GM18520 (cell line): ENCODE measurements around the gene AARS2.
A peak's percentile ranks its signal among the peaks of the same experiment; 100 is the strongest.

Source experiments
- ATAC-seq: cut with Tn5 transposase; IDR thresholded peaks from one replicate; pipeline ENCODE4 v1.9.1; 2021; ENCODE audit not compliant: unreplicated experiment

Gene AARS2

GRCh38 chr6:44277763-44278162, 35.4 kb downstream of the AARS2 start:
- no peak for ATAC-seq

GRCh38 chr6:44276667-44277640, 36.2 kb downstream of the AARS2 start:
- no peak for ATAC-seq

DNA sequence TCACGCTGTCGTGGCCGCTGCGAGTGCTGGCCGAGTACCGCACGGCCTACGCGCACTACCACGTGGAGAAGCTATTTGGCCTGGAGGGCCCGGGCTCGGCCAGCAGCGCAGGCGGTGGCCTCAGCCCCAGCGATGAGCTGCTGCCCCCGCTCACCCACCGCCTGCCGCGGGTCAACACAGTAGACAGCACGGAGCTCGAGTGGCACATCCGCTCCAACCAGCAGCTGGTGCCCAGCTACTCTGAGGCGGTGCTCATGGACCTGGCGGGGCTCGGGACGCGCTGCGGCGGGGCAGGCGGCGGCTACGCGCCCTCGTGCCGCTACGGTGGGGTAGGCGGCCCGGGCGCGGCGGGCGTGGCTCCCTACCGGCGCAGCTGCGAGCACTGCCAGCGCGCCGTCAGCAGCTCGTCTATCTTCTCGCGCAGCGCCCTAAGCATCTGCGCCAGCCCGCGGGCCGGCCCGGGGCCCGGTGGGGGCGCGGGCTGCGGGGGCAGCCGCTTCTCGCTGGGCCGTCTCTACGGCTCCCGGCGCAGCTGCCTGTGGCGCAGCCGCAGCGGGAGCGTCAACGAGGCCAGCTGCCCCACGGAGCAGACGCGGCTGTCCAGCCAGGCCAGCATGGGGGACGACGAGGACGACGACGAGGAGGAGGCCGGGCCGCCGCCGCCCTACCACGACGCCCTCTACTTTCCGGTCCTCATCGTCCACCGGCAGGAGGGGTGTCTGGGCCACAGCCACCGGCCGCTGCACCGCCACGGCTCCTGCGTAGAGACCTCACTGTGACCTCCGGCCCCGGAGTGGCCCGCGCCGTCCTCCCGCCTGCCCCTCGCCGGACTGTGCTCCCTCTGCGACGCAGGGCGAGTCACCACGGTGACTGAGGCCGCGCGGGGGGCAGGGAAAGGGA, 37.1 kb downstream of the AARS2 start:
- ATAC-seq, result no peak

DNA sequence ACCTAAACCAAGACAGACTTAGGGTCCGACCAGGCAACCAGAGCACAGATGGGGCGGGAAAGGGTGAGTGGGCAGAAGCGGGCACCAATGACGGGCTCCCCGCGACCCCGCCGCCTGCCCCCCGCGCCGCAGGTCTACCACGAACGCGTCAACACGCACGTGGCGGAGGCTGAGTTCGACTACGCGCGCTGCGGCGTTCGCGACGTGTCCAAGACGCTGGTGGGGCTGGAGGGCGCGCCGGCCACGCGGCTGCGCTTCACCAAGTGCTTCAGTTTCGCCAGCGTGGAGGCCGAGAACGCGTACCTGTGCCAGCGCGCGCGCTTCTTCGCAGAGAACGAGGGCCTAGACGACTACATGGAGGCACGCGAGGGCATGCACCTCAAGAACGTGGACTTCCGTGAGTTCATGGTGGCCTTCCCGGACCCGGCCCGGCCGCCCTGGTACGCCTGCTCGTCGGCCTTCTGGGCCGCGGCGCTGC, 37.8 kb downstream of the AARS2 start:
- ATAC-seq, result no peak

- no peak for ATAC-seq
These were observed 39.5 kb downstream of the AARS2 start for GRCh38 chr6:44273617-44274016.

GRCh38 chr6:44272999-44273566, 40.1 kb downstream of the AARS2 start:
- ATAC-seq, result no peak

DNA sequence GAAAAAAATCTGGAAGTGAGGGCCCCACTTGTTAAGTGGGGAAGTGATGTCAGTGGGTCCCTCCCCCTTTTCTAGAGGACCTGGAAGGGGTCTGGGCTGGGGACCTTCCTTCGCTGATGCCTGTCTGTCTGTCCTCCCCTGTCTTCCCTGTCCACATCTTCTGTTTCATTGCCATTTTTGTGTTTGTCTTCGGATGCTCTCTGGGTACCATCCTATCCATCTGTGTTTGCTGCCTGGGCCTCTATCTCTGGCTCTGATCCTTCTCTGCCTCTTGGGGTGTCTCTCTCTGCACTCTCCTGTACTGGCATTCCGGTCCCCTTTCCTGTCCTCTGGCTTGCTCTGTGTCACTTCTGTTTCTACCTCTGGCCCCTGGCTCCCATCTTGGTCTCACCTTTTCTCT, 40.6 kb downstream of the AARS2 start:
- ATAC-seq, result no peak

DNA sequence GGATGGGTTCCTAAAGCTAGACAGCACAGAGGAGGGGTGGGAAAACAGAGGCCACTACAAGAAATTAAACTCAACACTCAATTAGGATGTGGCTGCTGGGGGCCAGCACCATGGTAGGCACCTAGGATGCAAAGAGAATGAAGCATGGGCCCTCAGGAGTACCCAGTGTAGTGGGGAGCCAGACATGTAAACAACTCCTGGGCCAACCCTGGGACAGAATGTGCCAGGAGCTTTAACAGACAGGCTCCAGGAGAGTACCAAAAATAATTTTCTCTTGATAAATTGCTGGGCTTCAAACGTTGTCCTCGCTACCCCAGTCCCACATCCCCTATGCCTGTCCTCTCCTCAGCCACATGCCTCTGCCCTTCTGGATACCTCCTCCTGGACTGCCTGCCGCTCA, 41.2 kb downstream of the AARS2 start:
- ATAC-seq, result no peak

- ATAC-seq, result no peak
These were observed 41.8 kb downstream of the AARS2 start for GRCh38 chr6:44271406-44271723.

DNA sequence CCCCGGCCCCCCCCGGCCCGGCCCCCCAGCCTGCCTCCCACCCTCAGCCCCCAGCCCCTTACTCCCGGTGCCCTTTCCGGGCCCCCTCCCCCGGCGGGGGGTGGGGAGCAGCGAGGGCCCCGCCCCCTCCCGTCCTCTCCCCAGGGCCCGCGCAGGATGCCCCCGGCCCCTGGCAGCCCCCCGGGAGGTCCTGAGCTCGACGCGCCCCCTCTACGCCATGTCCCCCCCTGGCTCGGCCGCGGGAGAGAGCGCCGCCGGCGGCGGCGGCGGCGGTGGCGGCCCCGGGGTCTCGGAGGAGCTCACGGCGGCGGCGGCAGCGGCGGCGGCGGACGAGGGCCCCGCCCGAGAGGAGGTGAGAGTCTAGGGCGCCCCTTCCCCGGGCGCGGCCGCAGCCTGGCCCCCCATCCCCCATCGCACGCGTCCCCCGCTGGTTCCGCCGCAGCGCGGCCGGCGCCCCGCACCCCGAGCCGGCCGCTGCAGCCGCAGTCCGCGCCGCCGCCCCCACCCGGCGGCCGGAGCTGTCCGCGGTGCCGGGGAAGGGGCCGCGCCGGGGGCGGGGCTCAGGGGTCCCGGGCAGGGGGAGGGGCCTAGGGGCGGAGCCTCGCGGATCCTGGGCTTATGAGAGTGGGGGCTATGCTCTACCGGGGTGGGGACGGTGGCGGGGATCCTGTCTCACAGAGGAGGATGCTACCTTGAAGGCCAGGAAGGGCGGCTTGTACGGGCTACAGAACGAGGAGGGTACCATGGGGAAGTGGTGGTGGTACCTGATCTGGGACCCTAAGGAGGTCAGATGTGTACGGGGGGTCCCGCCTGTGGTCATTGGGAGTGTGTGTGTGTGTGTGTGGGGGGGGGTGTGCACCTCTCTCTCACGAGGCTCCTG, 42.4 kb downstream of the AARS2 start:
- ATAC-seq, result no peak

GRCh38 chr6:44269921-44270525, 43.1 kb downstream of the AARS2 start, which contains the start of gene TMEM151B:
TMEM151B (plus strand) TSS chr6:44270450; CDS start chr6:44270743, 293 bp downstream.
- no peak for ATAC-seq

- no peak for ATAC-seq
These were observed 43.8 kb downstream of the AARS2 start for GRCh38 chr6:44269178-44269920.

DNA sequence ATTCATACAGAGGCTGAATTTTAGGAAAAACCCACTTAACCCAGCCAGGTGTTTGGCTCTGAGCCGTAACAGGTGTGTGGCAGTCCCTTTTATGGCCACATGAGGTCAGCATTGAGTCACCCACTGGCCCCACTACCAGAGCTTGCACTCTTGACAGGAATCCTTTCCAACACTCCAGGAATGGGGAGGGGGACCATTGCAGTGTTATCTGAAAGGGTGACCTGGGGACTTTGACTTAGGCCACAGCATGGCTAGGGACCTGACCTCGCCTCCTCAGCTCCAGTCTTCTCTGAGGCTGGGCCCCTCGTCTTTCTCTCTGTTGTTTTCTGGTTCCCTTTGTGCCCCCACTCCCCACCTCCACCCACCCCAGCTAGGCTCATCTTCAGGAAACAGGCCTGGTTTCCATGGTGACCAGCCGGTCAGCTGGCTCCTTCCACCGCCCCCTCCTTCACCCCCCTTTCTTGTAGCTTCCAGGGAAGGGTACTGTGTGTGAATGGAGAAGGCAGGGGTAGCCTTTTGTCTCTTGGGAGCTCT, 45.0 kb downstream of the AARS2 start:
- no peak for ATAC-seq

- ATAC-seq, result no peak
These were observed 45.9 kb downstream of the AARS2 start for GRCh38 chr6:44267252-44267651.

DNA sequence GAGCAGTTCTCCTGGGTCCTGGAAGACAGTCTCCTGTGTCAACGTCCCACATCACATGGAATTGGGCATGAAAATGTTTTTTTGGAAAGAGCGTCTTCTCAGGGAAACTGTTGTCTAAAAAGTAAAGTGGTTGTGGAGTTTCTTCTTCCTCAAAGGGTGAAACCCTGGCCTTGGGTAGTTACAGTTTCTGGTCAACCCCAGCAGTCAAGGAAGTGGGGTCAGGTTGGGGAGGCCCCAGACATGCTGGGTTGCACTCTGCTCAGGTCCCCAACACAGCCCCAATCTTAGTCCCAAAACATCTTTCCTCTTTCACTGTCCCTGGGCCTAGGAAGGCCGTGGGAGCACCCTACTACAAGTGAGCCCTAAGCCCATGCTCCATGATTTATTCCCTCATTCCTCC, 46.8 kb downstream of the AARS2 start:
- ATAC-seq, result no peak

DNA sequence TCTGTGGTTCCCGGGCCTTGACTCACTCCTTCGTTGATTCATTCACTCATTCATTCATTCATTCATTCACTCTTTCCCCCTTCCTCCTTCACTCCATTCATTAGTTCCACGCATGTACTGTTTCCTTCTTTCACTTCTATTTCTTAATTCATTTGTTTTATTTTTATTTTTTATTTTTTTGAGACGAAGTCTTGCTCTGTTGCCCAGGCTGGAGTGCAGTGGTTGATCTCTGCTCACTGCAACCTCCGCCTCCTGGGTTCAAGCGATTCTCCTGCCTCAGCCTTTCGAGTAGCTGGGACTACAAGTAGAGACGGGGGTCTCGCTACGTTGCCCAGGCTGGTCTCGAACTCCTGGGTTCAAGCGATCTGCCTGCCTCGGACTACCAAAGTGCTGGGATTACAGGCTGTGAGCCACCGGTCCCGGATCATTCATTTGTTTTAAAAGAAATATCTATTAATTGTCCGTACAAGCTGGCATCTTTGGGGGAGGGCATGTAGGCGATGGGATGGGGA, 47.4 kb downstream of the AARS2 start:
- ATAC-seq, result no peak

DNA sequence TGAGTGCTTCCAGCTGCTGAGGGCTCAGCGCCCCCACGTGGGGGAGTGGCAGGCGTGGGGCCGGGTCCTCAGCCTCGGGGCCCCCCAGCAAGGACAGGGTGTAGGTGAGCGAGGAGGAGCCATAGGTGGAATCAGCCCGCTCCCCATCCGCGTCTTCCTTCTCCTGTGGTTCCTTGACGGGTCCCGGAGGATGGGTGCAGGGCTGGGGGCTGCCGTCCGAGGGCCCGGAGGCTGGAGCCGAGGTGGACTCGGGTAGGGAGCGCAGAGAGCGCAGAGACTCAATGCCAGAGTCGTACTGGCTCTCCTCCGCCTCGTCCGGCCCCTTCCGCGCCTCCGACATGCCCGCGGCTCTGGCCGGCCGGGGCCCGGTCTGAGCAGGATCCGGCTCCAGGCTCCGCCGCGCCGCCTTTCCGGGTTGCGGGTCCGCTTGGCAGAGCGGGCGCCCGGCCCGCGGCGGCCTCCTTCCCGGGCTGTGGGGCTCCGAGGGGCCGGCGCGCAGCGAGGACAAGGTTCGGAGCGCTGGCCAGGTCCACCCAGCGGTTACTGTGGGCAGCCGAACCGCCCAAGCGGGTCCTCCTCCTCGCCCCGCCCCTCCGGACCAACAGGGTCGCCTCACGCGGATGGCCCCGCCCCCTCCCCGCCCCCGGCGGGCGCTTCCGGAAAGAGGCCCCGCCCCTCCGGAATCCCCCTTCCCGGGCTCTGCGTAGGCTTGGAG, 48.0 kb downstream of the AARS2 start, which contains the start of gene NFKBIE:
Gene NFKBIE, minus strand, starts transcription at position 545 of the 715 bp plus-strand sequence. Its CDS starts 205 bp downstream, at position 340.
- ATAC-seq, result peak; percentile 37
